ENCODE data around the gene CAMKK2. TPM values are rescaled to one million over a fixed set of nuclear protein-coding genes. Genes with fewer than 3 reads are reported as not detected.

CAMKK2 gene
- polyA plus RNA-seq, 1 of the 3 experiments (the other 2 are of a cell fraction), result 23.6 TPM

GRCh38 chr12:121333747-121334146 is 37.2 kb upstream of the CAMKK2 start:
- Histone ChIP-seq H3K4me3 (ENCODE audit: low read depth in 2 of 2, low read length in 1 of 2) (no peak overlapping the region), H3K4me2 (no peak overlapping the region), H3K79me2 (ENCODE audit: insufficient read depth) (no peaks in the 10 kb centered on the region), H3K4me1 (ENCODE audit: control insufficient read depth in 1 of 2, insufficient read depth in 2 of 2, low read depth in 1 of 2, low read length in 1 of 2) (peaks cover 0 to 4% of the 10 kb centered on the region in 2 experiments; a peak in 2 of 4 replicates), H3K27me3 (ENCODE audit: insufficient read depth) (no peaks in the 10 kb centered on the region), H3F3A (replicated peaks; ENCODE audit: insufficient read depth) (peaks cover 14% of the 10 kb centered on the region), H3K9ac (no peak overlapping the region), H3K27ac (ENCODE audit: low read depth in 2 of 2, low read length in 1 of 2) (no peak overlapping the region), H2AFZ (ENCODE audit: low read depth) (no peak overlapping the region), H3K36me3 (replicated peaks in 1 of 2; ENCODE audit: control insufficient read depth in 1 of 2, insufficient read depth in 2 of 2, low read length in 1 of 2) (peaks cover 50 to 58% of the 10 kb centered on the region in 2 experiments), H3K9me2 (no peaks in the 10 kb centered on the region), H4K20me1 (ENCODE audit: insufficient read depth) (no peaks in the 10 kb centered on the region), H3K9me3 (no peaks in the 10 kb centered on the region)
- no peak for DNase-seq
- WGBS (ENCODE audit: low lambda C conversion rate), result 97% methylated on average over 1 of the region's 1 CpG
- ChIA-PET CTCF (interaction anchor here (1.0 to 12.4 kb wide), 17 partner anchors 8 to 145 kb away, joined by 3 to 192 read pairs (median 9); no protein-coding TSS in a partner anchor), POLR2A (no interaction called here)
- no peak for TF ChIP-seq POLR2AphosphoS5 (IDR thresholded peaks at IDR 0.05; ENCODE audit: low read depth, low read length)
- no peak for TF ChIP-seq SIN3A (IDR thresholded peaks at IDR 0.05; ENCODE audit: borderline replicate concordance, low read depth, low read length)
- TF ChIP-seq FOXM1 (IDR thresholded peaks at IDR 0.05; ENCODE audit: low read depth), result no peak
- TF ChIP-seq CTCF (IDR thresholded peaks at IDR 0.05), result no peak
- TF ChIP-seq PBX3 (IDR thresholded peaks at IDR 0.05), result no peak
- no peak for TF ChIP-seq JUND (IDR thresholded peaks at IDR 0.05)
- TF ChIP-seq IRF3 (IDR thresholded peaks at IDR 0.05; ENCODE audit: low read depth, low read length), result no peak
- no peak for TF ChIP-seq ELF1 (IDR thresholded peaks at IDR 0.05)
- TF ChIP-seq EZH2phosphoT487 (IDR thresholded peaks at IDR 0.05; ENCODE audit: borderline replicate concordance, low read depth), result no peak
- no peak for TF ChIP-seq REST (IDR thresholded peaks at IDR 0.05; ENCODE audit: low read depth, low read length)
- TF ChIP-seq SMC3 (IDR thresholded peaks at IDR 0.05; ENCODE audit: low read depth, low read length), result no peak
- no peak for TF ChIP-seq TAF1 (IDR thresholded peaks at IDR 0.05; ENCODE audit: borderline replicate concordance, low read depth, low read length)
- TF ChIP-seq FOXJ3 (CRISPR knock-in tag; IDR thresholded peaks at IDR 0.05), result no peak
